Stimulated activated CD4-positive, alpha-beta T cell treated with anti-CD3 and anti-CD28 coated beads, Interleukin-15, amount 100 ng/mL, for 1 hour (primary cell): ENCODE data around the gene CASP9.
"Not testable (repeated sequence)": the region's sequence is repeated elsewhere in the genome, so short reads cannot be mapped to it uniquely, and the experiment has no call there.

ENCODE experiments used
- DNase-seq, 2 donors: peaks; one replicate each; pipeline ENCODE4 v3.0.0-alpha.2; 2020; ENCODE audit warnings: low read depth in 1 of 2, low spot score in 1 of 2

Gene CASP9

DNA sequence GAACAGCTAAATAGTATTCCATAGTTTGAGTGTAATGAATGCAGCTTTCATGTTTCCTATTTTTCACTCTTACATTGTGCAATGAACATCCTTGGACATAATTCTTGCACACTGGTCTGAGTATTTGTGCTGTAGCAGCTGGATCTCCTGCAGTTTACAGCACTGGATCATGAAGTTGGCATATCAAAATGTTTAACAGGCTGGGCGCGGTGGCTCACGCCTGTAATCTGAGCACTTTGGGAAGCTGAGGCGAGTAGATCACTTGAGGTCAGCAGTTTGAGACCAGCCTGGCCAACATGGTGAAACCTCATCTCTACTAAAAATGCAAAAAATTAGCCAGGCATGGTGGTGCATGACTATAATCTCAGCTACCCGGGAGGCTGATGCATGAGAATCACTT lies 52.9 kb downstream of the CASP9 start:
- not testable (repeated sequence) for DNase-seq

DNA sequence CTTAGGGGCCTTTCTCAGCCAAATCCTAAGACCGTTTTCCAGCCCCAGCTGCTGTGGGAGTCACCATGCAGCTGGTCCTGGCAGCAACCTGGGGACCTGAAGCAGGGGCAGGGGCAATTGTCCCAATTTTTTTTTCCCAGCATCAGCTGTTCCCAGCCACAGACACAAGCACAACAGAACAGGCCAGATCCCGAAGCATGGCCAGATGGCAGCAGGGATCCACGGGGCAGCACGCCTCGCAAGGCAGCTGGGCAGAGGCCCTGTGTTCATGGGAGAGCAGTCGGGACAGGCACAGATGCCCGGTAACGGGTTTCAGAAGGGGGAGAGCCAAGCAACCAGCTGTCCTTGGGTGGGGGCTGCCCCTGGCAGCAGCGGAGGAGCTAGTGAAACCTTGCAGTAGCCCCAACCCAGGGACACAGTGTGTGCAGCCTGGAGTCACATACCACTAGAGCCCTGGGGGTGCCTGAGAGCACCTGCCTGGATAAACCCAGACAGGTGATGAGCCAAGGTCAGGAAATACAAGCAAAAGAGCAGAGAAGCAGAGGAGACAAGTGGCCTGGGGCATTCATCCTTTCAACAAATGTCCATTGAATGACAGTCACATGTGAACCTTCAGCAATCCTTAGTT lies 54.1 kb downstream of the CASP9 start:
- not testable (repeated sequence) for DNase-seq

DNA sequence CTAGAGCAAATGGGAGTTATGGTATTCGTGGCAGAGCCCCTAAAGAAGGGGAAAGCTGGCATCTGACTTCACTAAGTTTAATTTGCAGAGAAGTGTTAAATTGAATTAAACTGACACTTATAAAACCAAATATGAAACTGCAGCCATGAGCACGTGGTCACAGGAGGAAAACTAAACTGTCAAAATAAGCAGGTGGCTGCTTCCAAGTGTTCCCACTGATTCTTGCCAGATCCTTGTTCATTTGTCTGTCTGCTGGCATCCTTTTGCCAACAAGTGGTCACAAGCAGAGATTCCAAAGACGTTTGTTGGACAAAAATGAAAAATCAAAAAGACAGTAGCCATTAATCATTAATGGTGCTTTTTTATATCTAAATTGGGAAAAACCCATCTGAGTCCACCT lies 54.7 kb downstream of the CASP9 start:
- no peak for DNase-seq

DNA sequence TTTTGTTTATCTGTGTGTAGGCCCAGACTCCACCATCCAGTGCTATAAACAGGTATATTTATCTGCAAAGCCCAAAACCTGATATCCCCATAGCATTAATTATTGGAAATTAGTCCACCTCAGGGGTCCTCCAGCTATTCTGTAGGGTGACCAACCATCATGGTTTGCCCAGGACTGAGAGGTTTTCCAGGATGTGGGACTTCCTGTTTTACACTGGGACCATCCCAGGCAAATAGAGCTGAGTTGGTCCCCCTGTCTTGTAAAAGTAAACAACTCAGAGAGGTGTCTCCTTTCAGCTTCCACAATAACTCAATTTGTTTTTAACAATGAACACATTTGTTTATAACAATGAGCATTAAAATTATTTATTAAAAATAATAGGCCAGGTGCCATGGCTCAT lies 55.9 kb downstream of the CASP9 start:
- DNase-seq = no peak

DNA sequence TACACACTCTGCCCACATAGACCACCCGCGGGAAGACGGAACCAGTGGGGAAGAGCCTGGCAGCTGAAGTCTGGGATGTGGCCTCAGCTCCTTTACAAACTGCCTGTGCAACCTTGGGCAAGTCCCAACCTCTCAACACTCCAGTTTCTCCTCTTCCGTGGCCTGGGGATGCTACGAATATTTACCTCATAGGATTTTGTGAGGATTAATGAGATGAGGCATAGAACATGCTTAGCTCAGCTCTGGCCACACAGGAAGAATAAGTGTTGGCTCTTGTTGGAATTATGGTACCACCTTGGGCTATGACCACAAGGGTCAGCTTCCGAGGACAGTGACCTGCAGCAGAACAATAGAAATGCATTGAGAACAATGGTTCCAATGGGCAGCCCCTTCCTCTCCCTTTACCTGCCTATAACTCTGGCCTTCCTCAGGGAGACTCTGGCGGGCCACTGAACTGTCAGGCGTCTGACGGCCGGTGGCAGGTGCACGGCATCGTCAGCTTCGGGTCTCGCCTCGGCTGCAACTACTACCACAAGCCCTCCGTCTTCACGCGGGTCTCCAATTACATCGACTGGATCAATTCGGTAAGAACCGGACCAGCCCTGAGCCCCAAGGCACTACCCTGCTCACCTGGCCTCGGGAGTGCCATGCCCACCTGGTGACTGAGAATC lies 56.9 kb downstream of the CASP9 start:
- DNase-seq = not testable (repeated sequence)

DNA sequence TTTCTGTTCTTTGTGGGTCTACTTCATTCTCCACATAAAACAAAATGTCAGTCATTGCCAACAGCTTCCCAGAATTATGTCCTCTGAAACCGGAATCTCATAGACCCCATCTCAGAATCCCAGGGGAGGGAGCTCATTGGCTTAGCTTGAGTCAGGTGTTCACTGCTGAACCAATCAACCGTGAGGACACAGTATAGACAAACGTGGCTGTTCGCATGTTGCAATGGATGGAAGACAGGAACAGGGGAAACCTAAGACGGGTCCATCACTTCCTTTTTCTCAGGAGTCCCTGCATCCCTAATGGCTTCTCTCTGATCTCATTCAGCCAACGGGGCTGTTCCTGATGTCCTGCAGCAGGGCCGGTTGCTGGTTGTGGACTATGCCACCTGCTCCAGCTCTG lies 58.3 kb downstream of the CASP9 start:
- DNase-seq = no peak

DNA sequence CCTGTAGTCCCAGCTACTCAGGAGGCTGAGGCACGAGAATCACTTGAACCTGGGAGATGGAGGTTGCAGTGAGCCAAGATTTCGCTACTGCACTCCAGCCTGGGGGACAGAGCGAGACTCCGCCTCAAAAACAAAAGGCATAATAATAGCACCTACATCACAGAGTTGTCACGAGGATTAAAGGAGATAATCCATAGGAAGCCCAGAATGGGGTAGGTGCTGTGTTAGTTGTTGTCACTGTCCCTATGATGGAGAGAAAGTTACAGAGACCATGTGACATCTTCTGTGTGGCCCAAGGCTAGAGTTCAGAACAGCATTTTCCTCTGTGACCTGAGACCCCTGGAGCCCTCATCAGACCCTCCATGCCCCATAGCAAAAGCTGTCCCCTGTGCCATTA lies 60.1 kb downstream of the CASP9 start:
- not testable (repeated sequence) for DNase-seq

DNA sequence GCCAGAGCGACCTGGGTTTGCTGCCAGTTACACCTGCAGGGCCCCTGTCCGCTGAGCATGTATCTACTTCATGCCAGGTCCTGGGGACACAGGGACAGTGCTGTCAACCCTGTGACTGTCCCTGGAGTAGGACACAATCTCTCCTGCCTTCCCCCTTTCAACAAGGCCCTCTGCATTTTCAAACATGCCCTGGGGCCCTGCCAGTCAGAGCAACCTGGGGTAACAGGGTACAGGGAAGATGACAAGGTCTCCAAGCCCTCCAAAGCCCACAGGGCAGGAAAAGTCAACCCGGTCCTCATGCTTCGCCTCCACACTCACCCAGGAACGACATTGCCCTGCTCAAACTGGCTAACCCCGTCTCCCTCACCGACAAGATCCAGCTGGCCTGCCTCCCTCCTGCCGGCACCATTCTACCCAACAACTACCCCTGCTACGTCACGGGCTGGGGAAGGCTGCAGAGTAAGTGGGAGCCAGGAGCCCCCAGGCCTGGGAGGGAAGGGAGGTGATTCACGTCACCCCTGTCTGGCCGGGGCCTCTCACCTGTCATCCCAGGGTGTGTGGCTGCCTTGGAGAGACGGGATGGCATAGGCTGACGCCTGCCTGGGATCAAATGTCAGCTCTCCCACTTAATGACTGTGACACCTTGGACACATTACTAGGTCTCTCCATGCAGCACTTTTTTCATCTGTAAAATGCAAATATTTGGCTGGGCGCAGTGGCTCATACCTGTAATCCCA lies 60.8 kb downstream of the CASP9 start:
- not testable (repeated sequence) for DNase-seq

DNA sequence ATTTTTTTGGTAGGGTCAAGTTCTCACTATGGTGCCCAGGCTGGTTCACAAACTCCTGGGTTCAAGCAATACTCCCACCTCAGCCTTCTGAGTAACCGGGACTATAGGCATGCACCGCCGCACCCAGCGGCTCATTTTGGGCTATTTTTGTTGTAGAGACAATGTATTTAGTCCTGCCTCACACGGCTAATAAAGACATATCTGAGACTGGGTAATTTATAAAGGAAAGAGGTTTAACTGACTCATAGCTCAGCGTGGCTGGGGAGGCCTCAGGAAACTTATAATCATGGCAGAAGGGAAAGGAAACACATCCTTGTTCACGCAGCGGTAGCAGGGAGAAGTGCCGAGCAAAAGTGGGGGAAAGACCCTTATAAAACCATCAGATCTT lies 63.3 kb downstream of the CASP9 start:
- DNase-seq = no peak

DNA sequence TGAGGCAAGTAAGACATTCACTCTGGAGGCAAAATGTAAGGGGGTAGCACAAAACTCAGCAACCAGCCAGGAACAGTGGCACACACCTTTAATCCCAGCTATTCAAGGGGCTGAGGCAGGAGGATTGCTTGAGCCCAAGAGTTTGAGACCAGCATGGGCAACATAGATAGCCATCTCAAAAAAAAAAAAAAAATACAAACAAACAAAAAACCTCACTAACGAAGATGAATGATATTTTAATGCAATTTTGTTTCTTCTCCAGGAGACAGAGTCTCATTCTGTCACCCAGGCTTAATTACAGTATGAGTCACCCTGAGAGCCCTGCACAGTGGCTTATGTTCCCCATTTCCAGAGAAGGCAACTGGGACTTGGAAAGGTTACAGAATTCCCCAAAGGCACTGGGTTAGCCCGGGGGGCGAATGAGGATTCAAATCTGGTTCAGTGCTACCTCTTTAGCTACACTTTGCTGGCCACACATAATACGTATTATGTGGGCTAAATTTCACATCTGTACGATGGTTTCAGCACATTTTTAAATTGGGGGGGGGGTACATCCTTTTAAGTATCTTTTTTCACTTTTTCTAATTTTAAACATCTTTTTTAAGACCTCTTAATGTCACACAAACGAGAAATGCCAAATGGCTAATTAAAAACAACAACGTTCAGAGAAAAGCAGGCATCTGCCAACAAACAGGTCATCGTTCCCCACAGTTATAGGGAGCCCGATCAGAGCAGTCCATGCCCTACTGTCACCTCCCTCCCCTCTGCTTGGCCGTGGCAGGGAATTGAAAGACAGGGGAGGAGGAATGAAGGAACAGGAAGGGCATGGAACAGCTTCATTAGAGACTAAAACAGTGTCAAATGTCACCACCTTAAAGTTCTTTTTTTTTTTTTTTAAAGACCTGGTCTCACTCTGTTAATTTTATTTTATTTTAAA lies 64.0 kb downstream of the CASP9 start:
- no peak for DNase-seq

DNA sequence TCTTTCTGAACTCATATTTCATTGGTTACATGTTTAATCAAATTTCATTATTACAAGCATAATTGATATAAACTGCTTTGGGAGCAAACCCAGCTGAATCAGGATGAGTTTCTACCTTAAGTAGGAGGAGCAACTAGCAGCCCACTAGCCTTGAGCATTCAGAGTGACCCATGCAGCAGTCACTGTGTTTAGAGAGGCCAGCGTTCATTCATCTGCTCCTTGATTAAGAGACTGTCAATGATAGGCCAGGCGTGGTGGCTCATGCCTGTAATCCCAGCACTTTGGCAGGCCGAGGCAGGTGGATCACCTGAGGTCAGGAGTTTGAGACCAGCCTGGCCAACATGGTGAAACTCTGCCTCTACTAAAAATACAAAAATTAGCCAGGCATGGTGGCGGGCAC lies 65.6 kb downstream of the CASP9 start:
- not testable (repeated sequence) for DNase-seq

DNA sequence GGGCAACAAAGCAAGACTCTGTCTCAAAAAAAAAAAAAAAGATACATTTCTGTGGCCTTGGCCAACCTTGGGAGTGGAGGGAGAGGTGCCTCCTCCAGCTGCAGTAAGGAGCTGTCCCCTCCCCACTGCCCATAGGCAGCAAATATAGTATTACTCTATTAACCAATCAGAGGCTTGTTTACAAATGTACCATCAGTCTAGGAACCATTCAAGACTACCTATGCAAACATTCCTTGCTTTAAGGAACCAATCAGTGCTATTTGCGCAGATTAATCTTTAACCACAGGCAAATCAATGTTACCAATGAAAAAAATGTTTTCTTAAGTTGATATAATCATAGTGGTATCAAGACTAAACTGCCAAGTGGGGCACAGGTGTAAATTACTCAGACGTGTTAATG lies 66.4 kb downstream of the CASP9 start:
- no peak for DNase-seq

DNA sequence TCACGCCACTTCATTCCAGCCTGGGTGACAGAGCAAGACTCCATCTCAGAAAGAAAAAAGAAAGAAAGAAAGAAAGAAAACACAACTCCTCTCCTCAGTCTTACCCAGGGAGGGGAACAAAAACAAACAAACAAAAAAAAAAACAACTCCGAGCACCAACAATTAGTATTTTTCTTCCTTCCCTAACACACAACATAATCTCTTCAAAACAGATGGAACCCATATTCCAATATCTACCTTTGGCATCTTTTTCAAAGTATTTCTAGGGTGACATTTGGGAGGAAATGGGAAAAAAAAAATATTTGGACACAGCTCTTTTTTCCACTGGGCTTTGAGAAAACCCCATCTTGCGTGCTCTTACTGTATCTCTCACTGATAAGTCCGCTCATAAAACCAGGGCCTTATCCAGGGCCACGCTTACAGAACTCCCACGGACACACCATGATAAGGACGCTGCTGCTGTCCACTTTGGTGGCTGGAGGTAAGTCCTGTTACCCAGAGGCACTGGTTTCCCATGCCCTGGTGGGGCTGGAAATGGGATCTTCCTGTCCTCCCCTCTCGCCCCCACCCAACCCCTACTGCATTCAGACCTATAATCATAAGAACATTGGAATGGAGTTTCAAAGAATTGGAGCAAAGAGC lies 67.6 kb downstream of the CASP9 start, which contains the start of gene CELA2A:
Gene CELA2A, plus strand, starts transcription at position 420 of the 642 bp plus-strand sequence. Its CDS starts 22 bp downstream, at position 442.
- no peak for DNase-seq

DNA sequence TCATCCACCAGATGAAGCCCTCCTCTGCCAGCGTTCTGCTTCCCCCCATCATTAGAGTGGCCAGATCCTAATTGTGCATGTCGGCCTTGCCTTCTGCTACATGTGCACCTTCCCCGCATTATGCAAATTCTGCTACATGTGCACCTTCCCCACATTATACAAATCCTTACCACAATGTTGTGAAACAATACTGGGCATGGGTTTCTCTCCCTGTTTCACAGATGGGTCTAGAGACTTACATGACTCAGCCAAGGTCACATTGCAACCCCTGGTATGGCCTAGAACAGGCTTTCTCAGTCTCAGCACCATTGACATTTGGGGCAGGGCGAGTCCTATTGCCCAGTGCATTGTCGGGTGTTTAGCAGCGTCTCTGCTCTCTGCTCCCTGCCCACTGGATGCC lies 68.5 kb downstream of the CASP9 start:
- no peak for DNase-seq

DNA sequence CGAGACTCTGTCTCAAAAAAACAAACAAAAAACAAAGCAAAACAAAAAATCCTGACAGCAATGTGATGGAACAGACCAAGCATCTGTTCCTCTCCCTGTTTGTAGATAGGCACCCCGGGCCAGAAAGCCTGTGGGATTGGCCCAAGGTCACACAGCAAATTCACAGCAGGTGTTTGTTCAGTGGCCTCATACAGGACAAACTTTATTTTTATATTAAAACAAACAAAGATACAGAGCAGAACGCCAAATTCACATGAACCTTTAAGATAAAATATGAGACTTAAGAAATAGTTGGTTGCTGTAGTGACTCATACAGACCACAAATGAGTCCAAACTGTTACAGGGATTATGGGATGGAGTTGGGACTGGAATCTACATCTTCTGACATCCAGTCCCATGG lies 69.8 kb downstream of the CASP9 start:
- no peak for DNase-seq

DNA sequence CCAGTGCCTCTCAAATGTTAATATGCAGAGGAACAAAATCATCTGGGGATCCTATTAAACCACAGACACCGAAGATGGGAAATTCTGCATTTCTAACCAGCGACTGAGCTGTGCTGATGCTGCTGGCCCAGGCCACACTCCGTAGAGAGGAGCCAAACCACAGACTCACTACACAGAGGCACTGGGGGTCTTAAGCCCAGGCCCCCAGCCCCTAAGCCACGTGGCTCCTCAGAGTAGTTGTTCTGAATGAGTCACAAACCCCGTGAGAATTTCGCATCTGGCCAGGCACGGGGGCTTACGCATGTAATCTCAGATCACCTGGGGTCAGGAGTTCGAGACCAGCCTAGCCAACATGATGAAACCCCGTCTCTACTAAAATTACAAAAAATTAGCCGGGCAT lies 70.3 kb downstream of the CASP9 start:
- no peak for DNase-seq

DNA sequence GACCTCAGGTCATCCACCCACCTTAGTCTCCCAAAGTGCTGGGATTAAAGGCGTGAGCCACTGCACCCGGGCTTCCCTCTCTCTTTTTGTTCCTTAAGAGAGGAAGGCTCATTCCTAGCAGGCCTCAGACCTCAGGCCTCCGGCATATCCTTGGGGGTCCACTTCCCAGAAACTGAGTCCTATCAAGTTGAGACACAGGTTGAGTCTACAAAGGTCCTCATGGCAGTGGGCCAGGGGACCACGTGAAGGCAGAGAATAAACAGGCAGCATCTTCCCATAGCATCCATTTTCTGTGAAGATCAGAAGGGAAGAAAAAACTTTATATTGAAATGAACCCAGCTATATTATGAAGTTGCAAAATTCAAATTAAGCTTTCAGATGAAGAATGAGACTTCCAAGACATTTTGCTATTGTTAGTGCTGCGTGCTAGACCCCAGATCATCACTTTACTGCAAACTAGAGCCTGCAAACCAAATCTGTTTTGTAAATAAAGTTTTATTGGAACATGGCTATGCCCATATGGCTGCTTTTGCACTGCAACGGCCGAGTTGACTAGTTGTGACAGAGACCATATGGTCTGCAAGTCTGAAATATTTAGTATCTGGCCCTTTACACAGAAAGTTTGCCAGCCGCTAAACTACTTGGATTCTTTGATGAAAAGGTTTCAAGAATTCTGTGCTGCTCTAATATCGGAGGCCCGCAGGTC lies 71.0 kb downstream of the CASP9 start:
- no peak for DNase-seq

DNA sequence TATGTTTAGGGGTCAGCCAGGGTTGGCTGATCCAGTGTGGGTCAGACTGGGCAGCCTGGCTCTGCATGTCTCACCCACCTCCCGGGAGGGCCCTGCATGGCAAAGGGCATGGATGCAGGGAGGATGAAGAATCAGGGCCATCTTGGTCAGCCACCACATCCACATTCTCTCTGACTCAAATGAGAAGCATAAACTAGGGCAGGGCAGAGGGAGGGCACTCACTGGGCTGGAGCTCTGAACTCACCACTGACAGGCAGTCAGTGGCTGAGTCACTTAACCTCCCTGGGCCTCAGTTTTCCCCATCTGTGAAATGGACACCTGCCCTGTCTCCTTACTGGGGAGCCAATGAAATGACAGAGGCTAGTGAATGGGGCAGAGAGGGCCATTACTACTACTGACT lies 71.8 kb downstream of the CASP9 start:
- no peak for DNase-seq

DNA sequence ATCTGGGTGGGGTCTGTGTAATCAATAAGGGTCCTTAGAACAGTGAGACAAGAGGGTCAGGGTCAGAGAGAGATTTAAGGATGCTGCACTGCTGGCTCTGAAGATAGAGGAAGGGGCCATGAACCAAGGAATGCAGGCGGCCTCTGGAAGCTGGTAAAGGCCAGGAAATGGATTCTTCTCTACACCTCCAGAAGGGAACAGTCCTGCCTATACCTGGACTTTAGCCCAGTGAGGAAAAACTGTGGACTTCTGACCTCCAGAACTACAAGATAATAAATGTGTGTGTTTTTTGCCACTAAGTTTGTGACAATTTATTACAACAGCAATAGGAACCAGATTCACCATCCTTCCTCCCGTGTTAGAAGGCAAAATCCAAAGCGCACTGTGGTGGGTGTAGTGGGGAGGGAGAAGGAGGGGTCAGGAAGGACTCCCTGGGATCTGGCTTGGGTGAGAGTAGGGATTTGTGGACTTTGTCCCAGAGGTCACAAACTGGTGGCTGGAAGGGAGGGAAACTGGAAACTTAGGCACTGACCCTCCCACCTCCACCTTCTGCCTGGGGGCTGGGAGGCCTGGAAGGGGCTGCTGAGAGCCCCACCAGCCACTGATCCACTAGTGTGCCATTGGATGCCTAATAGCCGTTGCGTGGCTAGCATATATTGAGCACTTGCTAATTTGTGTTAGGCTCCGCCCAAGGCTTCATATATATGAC lies 72.8 kb downstream of the CASP9 start:
- DNase-seq = no peak

DNA sequence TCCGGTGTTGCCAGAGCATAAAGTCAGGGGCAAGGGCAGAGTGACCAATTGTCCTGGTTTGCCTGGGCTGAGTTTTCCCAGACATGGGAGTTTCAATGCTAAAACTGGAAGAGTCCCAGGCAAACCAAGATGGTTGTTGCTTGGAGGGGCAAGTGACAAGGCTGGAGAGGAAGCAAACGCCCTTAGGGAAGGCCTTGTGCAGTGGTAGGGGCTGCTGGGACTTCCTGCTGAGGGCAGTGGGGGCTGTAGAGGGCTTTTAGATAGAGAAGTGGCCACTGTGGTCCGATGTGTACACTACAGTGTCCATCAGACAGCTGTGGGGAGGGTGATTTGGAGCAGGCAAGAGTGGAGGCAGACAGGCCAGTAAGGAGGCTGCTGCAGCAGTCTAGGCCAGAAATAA lies 74.4 kb downstream of the CASP9 start:
- DNase-seq = no peak
